ENCODE data around the gene TENT5C.

DNA sequence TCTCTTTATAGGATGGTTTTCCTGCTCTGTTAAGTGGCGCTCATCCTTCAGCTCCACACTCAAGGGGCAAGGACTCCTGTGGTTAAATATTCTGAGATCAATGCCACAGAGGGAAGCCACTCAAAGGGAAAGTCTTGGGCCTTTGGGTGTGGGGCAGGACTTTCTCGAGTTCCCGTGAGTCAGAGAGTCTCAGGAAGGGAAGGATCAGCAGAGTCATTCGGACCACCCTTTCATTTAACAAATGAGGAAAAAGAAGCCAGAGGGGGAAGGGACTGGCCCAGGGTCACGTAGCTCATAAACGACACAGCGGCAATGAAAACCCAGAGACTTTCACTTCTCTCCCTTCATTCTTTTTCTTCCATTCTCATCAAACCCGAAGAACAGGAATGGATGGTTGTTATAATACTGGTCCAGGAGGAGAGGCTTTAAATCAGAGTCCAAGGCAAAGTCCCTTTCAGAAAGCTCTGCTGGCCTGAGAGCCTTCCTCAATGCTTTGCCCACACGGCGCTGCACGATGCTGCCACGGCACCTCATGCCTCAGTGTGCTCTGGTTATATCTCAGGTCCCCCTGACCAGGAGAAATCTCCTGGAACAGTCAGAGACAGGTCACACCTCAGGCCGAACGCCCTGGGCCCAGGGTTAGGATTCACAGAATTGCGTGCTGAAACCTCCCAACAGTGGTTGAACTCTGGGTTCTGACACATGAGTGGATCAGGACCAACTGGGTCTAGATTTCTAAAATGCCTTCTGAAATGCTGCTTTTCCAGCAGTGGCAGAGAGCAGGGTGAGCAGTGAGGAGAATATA lies 65.3 kb downstream of the TENT5C start:
- TF ChIP-seq, protein P1, sequence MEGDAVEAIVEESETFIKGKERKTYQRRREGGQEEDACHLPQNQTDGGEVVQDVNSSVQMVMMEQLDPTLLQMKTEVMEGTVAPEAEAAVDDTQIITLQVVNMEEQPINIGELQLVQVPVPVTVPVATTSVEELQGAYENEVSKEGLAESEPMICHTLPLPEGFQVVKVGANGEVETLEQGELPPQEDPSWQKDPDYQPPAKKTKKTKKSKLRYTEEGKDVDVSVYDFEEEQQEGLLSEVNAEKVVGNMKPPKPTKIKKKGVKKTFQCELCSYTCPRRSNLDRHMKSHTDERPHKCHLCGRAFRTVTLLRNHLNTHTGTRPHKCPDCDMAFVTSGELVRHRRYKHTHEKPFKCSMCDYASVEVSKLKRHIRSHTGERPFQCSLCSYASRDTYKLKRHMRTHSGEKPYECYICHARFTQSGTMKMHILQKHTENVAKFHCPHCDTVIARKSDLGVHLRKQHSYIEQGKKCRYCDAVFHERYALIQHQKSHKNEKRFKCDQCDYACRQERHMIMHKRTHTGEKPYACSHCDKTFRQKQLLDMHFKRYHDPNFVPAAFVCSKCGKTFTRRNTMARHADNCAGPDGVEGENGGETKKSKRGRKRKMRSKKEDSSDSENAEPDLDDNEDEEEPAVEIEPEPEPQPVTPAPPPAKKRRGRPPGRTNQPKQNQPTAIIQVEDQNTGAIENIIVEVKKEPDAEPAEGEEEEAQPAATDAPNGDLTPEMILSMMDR (conservative IDR thresholded peaks at IDR 0.05 in 1 of 2, IDR thresholded peaks at IDR 0.05 in 1 of 2; ENCODE audit: extremely low read depth in 1 of 2, insufficient read depth in 1 of 2, low read depth in 1 of 2, low read length in 2 of 2) = no peak
- TF ChIP-seq EZH2 (IDR thresholded peaks at IDR 0.05; ENCODE audit: borderline replicate concordance, low read length) = no peak

Measured in mammary epithelial cell (primary cell).